Caco-2 (cell line): ENCODE results near the gene TPRA1. TPM values are rescaled to one million over a fixed set of nuclear protein-coding genes. Genes with fewer than 3 reads are reported as not detected.

Source experiments
- BruUV-seq: library from RNA; stranded (reverse); fragments of 400-500 nt; replicated peaks from 2 replicates; lab custom pipeline; 2021; lab: Mats Ljungman, UMichigan
- CTCF ChIA-PET: fragments of 300-600 bp; sonication (Branson Sonifier 250); formaldehyde crosslinking; loops from one replicate; lab custom pipeline; 2022; ENCODE audit warnings: antibody characterized with exemption; lab: Charles Lee
- POLR2A ChIA-PET: fragments of 300-600 bp; sonication (Branson Sonifier 250); formaldehyde crosslinking; loops from one replicate; lab custom pipeline; 2022; ENCODE audit warnings: antibody characterized with exemption; lab: Charles Lee
- DNase-seq, 2 experiments: peaks; one replicate each; pipeline versions ENCODE4 v3.0.0 to v3.0.0-alpha.2; 2020 to 2022
- H3K27me3 ChIP-seq: replicated peaks from 2 replicates; pipeline ENCODE4 v1.6.0; 2011; ENCODE audit warnings: low read length; ENCODE audit not compliant: control insufficient read depth, insufficient read depth
- H3K36me3 ChIP-seq: 2 replicates; pipeline ENCODE4 v1.5.1; 2011; ENCODE audit warnings: low read length; ENCODE audit not compliant: control insufficient read depth, insufficient read depth
- H3K4me1 ChIP-seq: fragments of 250-450 bp; sonication (Bioruptor Pico); 2 replicates; pipeline ENCODE4 v1.5.1; 2020; ENCODE audit warnings: mild to moderate bottlenecking
- H3K4me3 ChIP-seq: 2 replicates; pipeline ENCODE4 v1.5.1; 2011; ENCODE audit warnings: low read depth, mild to moderate bottlenecking, control low read depth, low read length
- H3K9me3 ChIP-seq: fragments of 250-450 bp; sonication (Bioruptor Pico); 2 replicates; pipeline ENCODE4 v1.5.1; 2020; ENCODE audit warnings: mild to moderate bottlenecking, moderate library complexity
- H3K27ac Mint-ChIP-seq: one replicate; pipeline ENCODE4 v1.8.0; 2022; ENCODE audit warnings: mixed read lengths; ENCODE audit not compliant: unreplicated experiment
- H3K27me3 Mint-ChIP-seq: one replicate; pipeline ENCODE4 v1.8.0; 2022; ENCODE audit warnings: mixed read lengths; ENCODE audit not compliant: insufficient read depth, unreplicated experiment
- H3K36me3 Mint-ChIP-seq: one replicate; pipeline ENCODE4 v1.8.0; 2022; ENCODE audit warnings: mild to moderate bottlenecking, mixed read lengths; ENCODE audit not compliant: insufficient read depth, unreplicated experiment
- H3K4me1 Mint-ChIP-seq: one replicate; pipeline ENCODE4 v1.8.0; 2022; ENCODE audit warnings: low read depth, mixed read lengths; ENCODE audit not compliant: unreplicated experiment
- H3K4me3 Mint-ChIP-seq: one replicate; pipeline ENCODE4 v1.8.0; 2022; ENCODE audit warnings: mild to moderate bottlenecking, moderate library complexity, mixed read lengths; ENCODE audit not compliant: unreplicated experiment
- H3K9me3 Mint-ChIP-seq: one replicate; pipeline ENCODE4 v1.8.0; 2022; ENCODE audit warnings: mixed read lengths; ENCODE audit not compliant: unreplicated experiment
- intact Hi-C: fragments of 100-400 bp; cut with micrococcal nuclease; formaldehyde crosslinking; loops from one replicate; pipeline ENCODE4 v1.10.0; 2022; ENCODE audit not compliant: unreplicated experiment
- total RNA-seq: library from RNA; stranded (reverse); gene quantifications from 2 replicates; pipeline ENCODE4 v1.2.3, GENCODE V29; 2022
- TF ChIP-seq, protein P1 (sequence below), 2 experiments: fragments of 200-600 bp in 1 of 2; IDR thresholded peaks; 1 replicate in 1 of 2; 2 replicates in 1 of 2; pipeline versions ENCODE4 v1.5.1 to v1.8.0; 2011 to 2022; ENCODE audit warnings: antibody characterized with exemption in 1 of 2, control low read depth in 1 of 2, inconsistent platforms in 1 of 2, low read depth in 1 of 2, low read length in 1 of 2, mild to moderate bottlenecking in 1 of 2, moderate library complexity in 1 of 2; ENCODE audit not compliant: insufficient read depth in 1 of 2, severe bottlenecking in 1 of 2, unreplicated experiment in 1 of 2

TPRA1 gene
- total RNA-seq, 1 experiment from 2014 or later: 34.5 TPM

DNA sequence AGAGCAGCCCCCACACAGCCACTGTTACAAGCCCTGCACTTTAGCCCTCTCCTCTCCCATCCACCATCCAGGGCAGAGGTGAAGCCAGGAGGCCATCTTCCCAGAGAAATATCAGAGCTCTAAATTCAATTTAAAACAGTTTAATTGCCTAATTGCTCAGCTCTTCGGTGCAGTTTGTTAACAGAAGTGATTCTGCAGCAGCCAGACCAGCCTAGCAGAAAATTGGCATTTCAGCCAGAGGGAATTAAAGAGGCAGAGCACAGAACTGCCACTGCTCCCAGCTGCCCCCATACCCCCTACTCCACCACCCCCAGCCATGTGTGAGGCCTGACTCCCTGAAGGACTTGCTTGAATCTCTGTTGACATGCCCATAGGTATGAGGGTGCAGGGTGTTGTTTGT, 38.5 kb downstream of the TPRA1 start:
- TF ChIP-seq, protein P1, sequence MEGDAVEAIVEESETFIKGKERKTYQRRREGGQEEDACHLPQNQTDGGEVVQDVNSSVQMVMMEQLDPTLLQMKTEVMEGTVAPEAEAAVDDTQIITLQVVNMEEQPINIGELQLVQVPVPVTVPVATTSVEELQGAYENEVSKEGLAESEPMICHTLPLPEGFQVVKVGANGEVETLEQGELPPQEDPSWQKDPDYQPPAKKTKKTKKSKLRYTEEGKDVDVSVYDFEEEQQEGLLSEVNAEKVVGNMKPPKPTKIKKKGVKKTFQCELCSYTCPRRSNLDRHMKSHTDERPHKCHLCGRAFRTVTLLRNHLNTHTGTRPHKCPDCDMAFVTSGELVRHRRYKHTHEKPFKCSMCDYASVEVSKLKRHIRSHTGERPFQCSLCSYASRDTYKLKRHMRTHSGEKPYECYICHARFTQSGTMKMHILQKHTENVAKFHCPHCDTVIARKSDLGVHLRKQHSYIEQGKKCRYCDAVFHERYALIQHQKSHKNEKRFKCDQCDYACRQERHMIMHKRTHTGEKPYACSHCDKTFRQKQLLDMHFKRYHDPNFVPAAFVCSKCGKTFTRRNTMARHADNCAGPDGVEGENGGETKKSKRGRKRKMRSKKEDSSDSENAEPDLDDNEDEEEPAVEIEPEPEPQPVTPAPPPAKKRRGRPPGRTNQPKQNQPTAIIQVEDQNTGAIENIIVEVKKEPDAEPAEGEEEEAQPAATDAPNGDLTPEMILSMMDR (IDR thresholded peaks at IDR 0.05; ENCODE audit: insufficient read depth in 1 of 2, low read depth in 1 of 2, low read length in 1 of 2, severe bottlenecking in 1 of 2, unreplicated experiment in 1 of 2): no peak
- Histone ChIP-seq H3K4me1 (0 out of 2 replicates have a peak, but pooled peaks cover 8% of the 10 kb centered on the region), H3K4me3 (no peak overlapping the region), H3K36me3 (no peaks in the 10 kb centered on the region), H3K9me3 (no peaks in the 10 kb centered on the region), H3K27me3 (no peaks in the 10 kb centered on the region)
- Mint-ChIP-seq H3K36me3 (no peaks in the 10 kb centered on the region), H3K4me3 (no peak overlapping the region), H3K4me1 (no peaks in the 10 kb centered on the region), H3K27me3 (no peaks in the 10 kb centered on the region), H3K9me3 (no peaks in the 10 kb centered on the region), H3K27ac (no peak overlapping the region)
- ChIA-PET POLR2A (no interaction called here), CTCF (interaction anchor here (0.6 kb wide), 1 partner anchor 1163 kb away, joined by 3 read pairs; no protein-coding TSS in a partner anchor)
- no peak for DNase-seq
- intact Hi-C loops: no loop called here
- BruUV-seq: no TSS peak

DNA sequence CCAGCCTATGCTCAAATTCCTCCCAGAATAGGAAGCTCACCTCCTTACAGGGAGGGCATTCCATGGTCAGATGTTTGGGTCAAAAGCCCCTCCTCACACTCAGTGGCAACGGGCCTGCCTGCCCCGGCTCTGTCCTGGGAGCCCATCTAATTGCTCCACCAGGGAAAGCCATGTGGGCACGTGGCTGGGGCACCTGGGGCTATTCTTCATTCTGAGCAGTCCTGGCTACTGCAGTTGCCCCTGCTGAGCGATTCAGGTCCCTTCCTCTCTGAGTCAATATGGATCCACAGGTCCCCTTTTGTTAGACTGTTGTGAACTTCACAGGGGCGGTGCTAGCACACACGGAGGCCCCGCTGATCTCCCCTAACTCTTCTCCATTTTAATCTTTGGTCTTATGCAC, 39.4 kb downstream of the TPRA1 start:
- Histone ChIP-seq H3K9me3 (no peaks in the 10 kb centered on the region), H3K4me3 (no peak overlapping the region), H3K36me3 (no peaks in the 10 kb centered on the region), H3K4me1 (0 out of 2 replicates have a peak, but pooled peaks cover 8% of the 10 kb centered on the region), H3K27me3 (no peaks in the 10 kb centered on the region)
- H3K27ac Mint-ChIP-seq: no peak overlapping the region
- H3K36me3 Mint-ChIP-seq: no peaks in the 10 kb centered on the region
- no peak for DNase-seq
- ChIA-PET CTCF (no interaction called here), POLR2A (no interaction called here)
- no TSS peak for BruUV-seq
- no peaks in the 10 kb centered on the region for H3K9me3 Mint-ChIP-seq
- H3K4me3 Mint-ChIP-seq: no peak overlapping the region
- no peaks in the 10 kb centered on the region for H3K27me3 Mint-ChIP-seq
- H3K4me1 Mint-ChIP-seq: no peaks in the 10 kb centered on the region
- TF ChIP-seq, protein P1 (IDR thresholded peaks at IDR 0.05; ENCODE audit: insufficient read depth in 1 of 2, low read depth in 1 of 2, low read length in 1 of 2, severe bottlenecking in 1 of 2, unreplicated experiment in 1 of 2): no peak
- intact Hi-C loops: no loop called here

DNA sequence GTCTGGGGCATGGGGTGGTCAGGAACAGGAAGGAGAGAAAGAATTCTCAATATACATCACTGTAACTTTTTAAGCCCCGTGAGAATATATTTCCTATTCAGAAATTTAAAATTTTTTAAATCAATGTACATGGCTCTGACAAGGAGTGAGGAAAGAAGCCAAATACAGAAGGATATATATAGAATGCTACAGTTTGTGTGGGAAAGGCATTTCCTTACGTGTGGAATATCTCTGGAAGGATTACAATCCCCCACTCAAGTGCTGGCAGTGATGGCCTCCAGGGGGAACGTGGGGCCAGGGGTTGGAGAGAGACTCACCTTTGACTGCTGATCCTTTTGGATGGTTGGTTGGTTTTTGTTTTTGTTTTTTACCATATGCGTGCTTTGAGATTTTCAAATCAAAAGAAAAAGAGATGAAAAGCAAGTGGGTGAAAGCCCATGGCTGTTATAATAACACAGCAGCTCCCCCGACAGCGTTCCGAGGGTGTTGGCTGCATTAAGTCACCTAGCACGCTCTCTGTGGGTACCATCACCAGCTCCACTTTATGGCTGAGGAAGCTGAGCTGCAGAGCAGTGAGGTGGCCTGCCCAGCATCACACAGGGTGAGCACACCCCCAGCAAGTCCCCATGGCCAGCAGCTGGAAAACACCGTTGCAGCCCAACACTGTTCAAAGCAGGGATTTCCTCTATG, 39.9 kb downstream of the TPRA1 start:
- POLR2A ChIA-PET: no interaction called here
- intact Hi-C loops: no loop called here
- CTCF ChIA-PET: no interaction called here
- no peaks in the 10 kb centered on the region for H3K36me3 Mint-ChIP-seq
- no peak for DNase-seq
- Histone ChIP-seq H3K9me3 (no peaks in the 10 kb centered on the region), H3K36me3 (no peaks in the 10 kb centered on the region), H3K27me3 (no peaks in the 10 kb centered on the region), H3K4me3 (no peak overlapping the region), H3K4me1 (0 out of 2 replicates have a peak, but pooled peaks cover 8% of the 10 kb centered on the region)
- H3K4me3 Mint-ChIP-seq: no peak overlapping the region
- BruUV-seq: no TSS peak
- TF ChIP-seq, protein P1 (IDR thresholded peaks at IDR 0.05; ENCODE audit: insufficient read depth in 1 of 2, low read depth in 1 of 2, low read length in 1 of 2, severe bottlenecking in 1 of 2, unreplicated experiment in 1 of 2): no peak
- no peaks in the 10 kb centered on the region for H3K4me1 Mint-ChIP-seq
- H3K27ac Mint-ChIP-seq: no peak overlapping the region
- no peaks in the 10 kb centered on the region for H3K27me3 Mint-ChIP-seq
- no peaks in the 10 kb centered on the region for H3K9me3 Mint-ChIP-seq
